ENCODE data around the gene HSPB8. TPM values are rescaled to one million over a fixed set of nuclear protein-coding genes. Genes with fewer than 3 reads are reported as not detected.
"Not testable (repeated sequence)": the region's sequence is repeated elsewhere in the genome, so short reads cannot be mapped to it uniquely, and the experiment has no call there.

HSPB8 gene
- total and polyA plus RNA-seq, 7 donors: 398 to 1,629 (median 940) TPM

- peaks cover 20% of the 10 kb centered on the region for H3K4me1 ChIP-seq
- peaks cover 0 to 2% (median 0%) of the 10 kb centered on the region in 3 donors for H3K27me3 ChIP-seq (ENCODE audit: insufficient read depth in 3 of 3, low read length in 2 of 3)
- no peaks in the 10 kb centered on the region for H3K9me3 ChIP-seq
- 4 to 14% (median 11%) methylated on average over 6 of the region's 6 CpGs for WGBS, 3 donors
- ATAC-seq: peak; percentile 80 to 90 (median 87)
- peak overlapping the region; percentile 32 for H3K27ac ChIP-seq
- no peak overlapping the region for H3K4me3 ChIP-seq
- no peaks in the 10 kb centered on the region for H3K36me3 ChIP-seq (ENCODE audit: insufficient read depth in 1 of 2, low read depth in 1 of 2)
- TF ChIP-seq CTCF (IDR thresholded peaks at IDR 0.05): no peak
- intact Hi-C loops (cut with DNase I): loop anchor here in 1 of 2 donors (10.0 kb wide), 1 partner anchor 206 kb away; no protein-coding TSS in a partner anchor
- peak; percentile 85 to 94 for DNase-seq
Observed at GRCh38 chr12:119208626-119209061, 29.9 kb downstream of the HSPB8 start.

- H3K27ac ChIP-seq: no peak overlapping the region
- no peak for TF ChIP-seq CTCF (IDR thresholded peaks at IDR 0.05)
- no peaks in the 10 kb centered on the region for H3K9me3 ChIP-seq
- H3K4me3 ChIP-seq: no peak overlapping the region
- DNase-seq (no peak), ATAC-seq (no peak)
- intact Hi-C loops (cut with DNase I): no loop called here
- WGBS, 3 donors: 75 to 83% (median 77%) methylated on average over 13 of the region's 13 CpGs
- no peaks in the 10 kb centered on the region for H3K27me3 ChIP-seq (ENCODE audit: insufficient read depth in 3 of 3, low read length in 2 of 3)
- no peaks in the 10 kb centered on the region for H3K36me3 ChIP-seq (ENCODE audit: insufficient read depth in 1 of 2, low read depth in 1 of 2)
- H3K4me1 ChIP-seq: peaks cover 11% of the 10 kb centered on the region
Observed at GRCh38 chr12:119211884-119212283, 33.2 kb downstream of the HSPB8 start.

- ATAC-seq (no peak), DNase-seq (no peak)
- H3K4me1 ChIP-seq: no peaks in the 10 kb centered on the region
- no peaks in the 10 kb centered on the region for H3K36me3 ChIP-seq (ENCODE audit: insufficient read depth in 1 of 2, low read depth in 1 of 2)
- H3K4me3 ChIP-seq: no peak overlapping the region
- intact Hi-C loops (cut with DNase I): no loop called here
- no peaks in the 10 kb centered on the region for H3K27me3 ChIP-seq (ENCODE audit: insufficient read depth in 3 of 3, low read length in 2 of 3)
- H3K9me3 ChIP-seq: no peaks in the 10 kb centered on the region
- WGBS, 3 donors: 90 to 96% (median 91%) methylated on average over 7 of the region's 7 CpGs
- TF ChIP-seq CTCF (IDR thresholded peaks at IDR 0.05): no peak
- no peak overlapping the region for H3K27ac ChIP-seq
Observed at GRCh38 chr12:119216084-119216483, 37.4 kb downstream of the HSPB8 start.

GRCh38 chr12:119218875-119219274 is 40.1 kb downstream of the HSPB8 start:
- intact Hi-C loops (cut with DNase I); ATAC-seq; H3K27me3 ChIP-seq (ENCODE audit: insufficient read depth in 3 of 3, low read length in 2 of 3); H3K4me3 ChIP-seq; H3K27ac ChIP-seq; H3K4me1 ChIP-seq; H3K9me3 ChIP-seq; H3K36me3 ChIP-seq (ENCODE audit: insufficient read depth in 1 of 2, low read depth in 1 of 2); DNase-seq: not testable (repeated sequence)
- 76 to 82% (median 81%) methylated on average over 9 of the region's 9 CpGs for WGBS, 3 donors

GRCh38 chr12:119222222-119222951 is 43.7 kb downstream of the HSPB8 start:
- no peak for TF ChIP-seq CTCF (IDR thresholded peaks at IDR 0.05)
- Histone ChIP-seq H3K4me1 (no peaks in the 10 kb centered on the region), H3K27me3 (ENCODE audit: insufficient read depth in 3 of 3, low read length in 2 of 3) (no peaks in the 10 kb centered on the region), H3K9me3 (no peaks in the 10 kb centered on the region), H3K27ac (no peak overlapping the region), H3K36me3 (ENCODE audit: insufficient read depth in 1 of 2, low read depth in 1 of 2) (no peaks in the 10 kb centered on the region), H3K4me3 (no peak overlapping the region)
- DNase-seq (no peak), ATAC-seq (no peak)
- intact Hi-C loops (cut with DNase I): no loop called here
- WGBS, 3 donors: 59 to 73% (median 63%) methylated on average over 5 of the region's 5 CpGs
